Tibial artery (tissue), 4 donors: ENCODE data around the gene ARHGAP24.

ENCODE experiments used
- DNase-seq, 2 donors: peaks; one replicate each; pipeline ENCODE4 v3.0.0-alpha.2; 2019
- H3K27ac ChIP-seq, 2 donors: fragments of 200-600 bp; sonication (generic) in 1 of 2; 1 replicate in 1 of 2; 2 replicates in 1 of 2; pipeline ENCODE4 v1.5.1; 2018 to 2019; ENCODE audit warnings: mild to moderate bottlenecking in 1 of 2
- H3K27me3 ChIP-seq, 2 donors: fragments of 200-600 bp; sonication (generic) in 1 of 2; one replicate each; pipeline versions ENCODE4 v1.5.1 to v1.6.0; 2016 to 2019
- H3K36me3 ChIP-seq, 3 donors: fragments of 200-600 bp; sonication (generic) in 2 of 3; one replicate each; pipeline ENCODE4 v1.5.1; 2016 to 2019; ENCODE audit warnings: mild to moderate bottlenecking in 2 of 3
- H3K4me1 ChIP-seq, 4 donors: fragments of 200-600 bp; sonication (generic) in 2 of 4; 1 replicate in 3 of 4; 2 replicates in 1 of 4; pipeline ENCODE4 v1.5.1; 2016 to 2019
- H3K4me3 ChIP-seq, 2 donors: fragments of 200-600 bp; sonication (generic) in 1 of 2; 1 replicate in 1 of 2; 2 replicates in 1 of 2; pipeline ENCODE4 v1.5.1; 2018 to 2019; ENCODE audit warnings: mild to moderate bottlenecking in 2 of 2
- H3K9me3 ChIP-seq, 3 donors: fragments of 200-600 bp; sonication (generic) in 1 of 3; one replicate each; pipeline ENCODE4 v1.5.1; 2016 to 2019
- intact Hi-C: fragments of 100-400 bp; cut with DNase I; formaldehyde crosslinking; loops from one replicate; pipeline ENCODE4 v1.15.0; 2023; ENCODE audit warnings: low total_unique reads
- TF ChIP-seq, protein P1 (sequence below), 2 experiments: fragments of 200-600 bp in 1 of 2; fragments of 450-650 bp in 1 of 2; IDR thresholded peaks; one replicate each; pipeline ENCODE4 v1.5.1; 2017 to 2019; ENCODE audit warnings: antibody characterized with exemption in 2 of 2, mild to moderate bottlenecking in 1 of 2, moderate library complexity in 1 of 2

ARHGAP24 gene

DNA sequence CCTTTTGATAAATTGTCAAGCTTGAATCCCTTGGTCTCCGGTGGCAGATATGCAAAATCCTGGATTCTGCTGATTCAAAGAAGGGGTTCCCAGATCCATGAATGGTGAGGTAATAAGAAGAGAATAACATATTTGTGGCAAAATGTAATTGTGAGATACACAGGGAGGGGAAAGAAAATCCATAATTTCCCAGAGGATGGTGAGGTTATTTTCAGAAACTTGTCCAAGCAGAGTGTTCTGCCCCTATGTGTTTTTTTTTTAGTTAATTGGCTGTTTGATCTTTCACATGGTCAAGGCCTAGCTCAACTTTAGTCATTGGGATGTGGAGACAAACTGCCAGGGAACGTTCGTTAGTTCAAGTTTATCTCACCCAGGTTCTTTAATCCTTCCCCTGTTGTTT lies 476.1 kb downstream of the ARHGAP24 start:
- TF ChIP-seq, protein P1, sequence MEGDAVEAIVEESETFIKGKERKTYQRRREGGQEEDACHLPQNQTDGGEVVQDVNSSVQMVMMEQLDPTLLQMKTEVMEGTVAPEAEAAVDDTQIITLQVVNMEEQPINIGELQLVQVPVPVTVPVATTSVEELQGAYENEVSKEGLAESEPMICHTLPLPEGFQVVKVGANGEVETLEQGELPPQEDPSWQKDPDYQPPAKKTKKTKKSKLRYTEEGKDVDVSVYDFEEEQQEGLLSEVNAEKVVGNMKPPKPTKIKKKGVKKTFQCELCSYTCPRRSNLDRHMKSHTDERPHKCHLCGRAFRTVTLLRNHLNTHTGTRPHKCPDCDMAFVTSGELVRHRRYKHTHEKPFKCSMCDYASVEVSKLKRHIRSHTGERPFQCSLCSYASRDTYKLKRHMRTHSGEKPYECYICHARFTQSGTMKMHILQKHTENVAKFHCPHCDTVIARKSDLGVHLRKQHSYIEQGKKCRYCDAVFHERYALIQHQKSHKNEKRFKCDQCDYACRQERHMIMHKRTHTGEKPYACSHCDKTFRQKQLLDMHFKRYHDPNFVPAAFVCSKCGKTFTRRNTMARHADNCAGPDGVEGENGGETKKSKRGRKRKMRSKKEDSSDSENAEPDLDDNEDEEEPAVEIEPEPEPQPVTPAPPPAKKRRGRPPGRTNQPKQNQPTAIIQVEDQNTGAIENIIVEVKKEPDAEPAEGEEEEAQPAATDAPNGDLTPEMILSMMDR (IDR thresholded peaks at IDR 0.05) = no peak
- H3K36me3 ChIP-seq = no peaks in the 10 kb centered on the region
- H3K4me3 ChIP-seq = no peak overlapping the region
- no peak for DNase-seq
- H3K9me3 ChIP-seq = no peaks in the 10 kb centered on the region
- intact Hi-C loops = no loop called here
- H3K4me1 ChIP-seq = peaks cover 0 to 5% (median 2%) of the 10 kb centered on the region in 4 donors
- H3K27ac ChIP-seq = no peak overlapping the region
- H3K27me3 ChIP-seq = no peaks in the 10 kb centered on the region

GRCh38 chr4:85952528-85952927 lies 477.6 kb downstream of the ARHGAP24 start:
- Histone ChIP-seq H3K4me3 (no peak overlapping the region), H3K27me3 (no peaks in the 10 kb centered on the region), H3K36me3 (no peaks in the 10 kb centered on the region), H3K27ac (no peak overlapping the region), H3K4me1 (peaks cover 0 to 5% (median 2%) of the 10 kb centered on the region in 4 donors), H3K9me3 (no peaks in the 10 kb centered on the region)
- no peak for DNase-seq
- intact Hi-C loops = no loop called here
- TF ChIP-seq, protein P1 (IDR thresholded peaks at IDR 0.05) = no peak

GRCh38 chr4:85952972-85953650 lies 478.2 kb downstream of the ARHGAP24 start:
- H3K27ac ChIP-seq = no peak overlapping the region
- intact Hi-C loops = no loop called here
- no peak for DNase-seq

DNA sequence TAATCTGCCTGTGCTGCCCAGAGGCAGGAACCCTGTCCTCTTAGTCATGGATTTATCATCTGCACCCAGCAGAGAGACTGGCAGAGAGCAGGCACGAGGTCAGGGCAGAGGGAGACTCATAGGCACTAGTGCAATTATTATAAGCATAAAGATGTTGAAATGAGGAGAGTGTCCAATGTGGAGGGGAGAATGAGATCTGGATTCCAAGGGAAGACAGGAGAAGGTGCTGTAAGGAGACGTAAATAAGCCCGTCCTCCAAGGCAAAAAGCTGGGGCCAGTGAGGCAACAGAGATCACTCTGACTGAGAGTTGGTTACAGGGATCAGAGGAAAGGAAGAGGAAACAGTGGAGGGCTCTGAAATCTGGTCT lies 478.7 kb downstream of the ARHGAP24 start:
- H3K4me1 ChIP-seq = peaks cover 0 to 5% (median 2%) of the 10 kb centered on the region in 4 donors
- no peak overlapping the region for H3K4me3 ChIP-seq
- DNase-seq = no peak
- intact Hi-C loops = no loop called here
- no peaks in the 10 kb centered on the region for H3K27me3 ChIP-seq
- H3K27ac ChIP-seq = no peak overlapping the region
- TF ChIP-seq, protein P1 (IDR thresholded peaks at IDR 0.05) = no peak
- H3K36me3 ChIP-seq = no peaks in the 10 kb centered on the region
- H3K9me3 ChIP-seq = no peaks in the 10 kb centered on the region

More at GRCh38 chr4:85952972-85953650, 478.2 kb downstream of the ARHGAP24 start:
- no peaks in the 10 kb centered on the region for H3K9me3 ChIP-seq
- no peak overlapping the region for H3K4me3 ChIP-seq
- peaks cover 0 to 5% (median 2%) of the 10 kb centered on the region in 4 donors for H3K4me1 ChIP-seq
- no peaks in the 10 kb centered on the region for H3K36me3 ChIP-seq
- H3K27me3 ChIP-seq = no peaks in the 10 kb centered on the region
- TF ChIP-seq, protein P1 (IDR thresholded peaks at IDR 0.05) = no peak

DNA sequence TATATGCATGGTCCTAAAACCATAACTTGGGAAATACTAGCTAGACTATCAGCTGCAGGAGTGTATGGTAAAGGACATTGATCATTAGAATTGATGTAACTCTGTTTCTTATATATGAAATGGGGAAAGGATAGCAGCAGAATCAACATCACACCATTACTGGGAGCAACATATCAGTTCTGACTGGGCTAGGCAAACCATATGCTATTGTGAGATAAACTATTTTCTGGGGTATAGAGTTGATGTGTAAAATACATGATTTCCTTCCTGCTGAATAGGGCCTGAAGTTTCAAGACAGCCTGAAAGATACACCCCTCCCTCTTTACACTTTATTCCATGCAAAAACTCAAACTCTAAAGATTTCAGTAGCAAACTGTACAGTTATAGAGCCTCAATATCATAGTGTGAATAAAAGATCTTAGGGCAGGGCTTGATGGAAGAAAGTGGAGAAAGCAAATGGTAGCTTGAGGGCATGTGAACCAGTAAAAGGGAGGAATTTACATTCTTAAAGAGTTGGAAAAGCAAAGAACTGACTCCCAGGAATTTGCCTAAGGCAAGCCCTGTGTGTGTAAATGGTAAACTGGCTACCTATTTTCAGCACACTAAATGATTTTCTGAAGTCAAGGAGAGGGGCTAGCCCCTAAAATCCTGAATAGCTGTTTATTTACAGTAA lies 480.8 kb downstream of the ARHGAP24 start:
- TF ChIP-seq, protein P1 (IDR thresholded peaks at IDR 0.05) = no peak
- Histone ChIP-seq H3K27me3 (no peaks in the 10 kb centered on the region), H3K9me3 (no peaks in the 10 kb centered on the region), H3K27ac (no peak overlapping the region), H3K4me1 (peaks cover 0 to 5% (median 2%) of the 10 kb centered on the region in 4 donors), H3K36me3 (no peaks in the 10 kb centered on the region), H3K4me3 (no peak overlapping the region)
- intact Hi-C loops = no loop called here
- DNase-seq = no peak
